ENCODE data around the gene GALR3.
A peak's percentile ranks its signal among the peaks of the same experiment; 100 is the strongest.

Gene GALR3

DNA sequence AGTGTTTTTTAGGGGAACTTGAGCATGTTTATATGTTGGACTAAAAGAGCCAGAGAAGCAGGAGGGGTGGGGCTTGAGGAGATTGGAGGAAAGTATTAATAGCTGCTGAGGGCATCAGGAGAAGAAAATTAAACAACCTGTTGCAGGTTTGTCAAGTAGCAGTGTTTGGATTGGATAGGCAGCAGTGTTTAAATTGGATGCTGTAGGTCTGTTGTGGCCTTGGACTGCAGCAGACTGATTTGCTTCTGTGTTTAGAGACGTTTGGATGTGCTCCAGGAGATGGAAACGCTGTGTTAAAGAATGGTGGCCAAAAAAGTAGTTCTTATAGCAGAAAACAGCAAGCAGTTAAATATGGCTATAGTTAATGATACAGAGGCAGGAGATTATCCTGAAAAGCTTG lies 31.8 kb downstream of the GALR3 start:
- TF ChIP-seq, protein P1, sequence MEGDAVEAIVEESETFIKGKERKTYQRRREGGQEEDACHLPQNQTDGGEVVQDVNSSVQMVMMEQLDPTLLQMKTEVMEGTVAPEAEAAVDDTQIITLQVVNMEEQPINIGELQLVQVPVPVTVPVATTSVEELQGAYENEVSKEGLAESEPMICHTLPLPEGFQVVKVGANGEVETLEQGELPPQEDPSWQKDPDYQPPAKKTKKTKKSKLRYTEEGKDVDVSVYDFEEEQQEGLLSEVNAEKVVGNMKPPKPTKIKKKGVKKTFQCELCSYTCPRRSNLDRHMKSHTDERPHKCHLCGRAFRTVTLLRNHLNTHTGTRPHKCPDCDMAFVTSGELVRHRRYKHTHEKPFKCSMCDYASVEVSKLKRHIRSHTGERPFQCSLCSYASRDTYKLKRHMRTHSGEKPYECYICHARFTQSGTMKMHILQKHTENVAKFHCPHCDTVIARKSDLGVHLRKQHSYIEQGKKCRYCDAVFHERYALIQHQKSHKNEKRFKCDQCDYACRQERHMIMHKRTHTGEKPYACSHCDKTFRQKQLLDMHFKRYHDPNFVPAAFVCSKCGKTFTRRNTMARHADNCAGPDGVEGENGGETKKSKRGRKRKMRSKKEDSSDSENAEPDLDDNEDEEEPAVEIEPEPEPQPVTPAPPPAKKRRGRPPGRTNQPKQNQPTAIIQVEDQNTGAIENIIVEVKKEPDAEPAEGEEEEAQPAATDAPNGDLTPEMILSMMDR (conservative IDR thresholded peaks at IDR 0.05; ENCODE audit: low read length) = no peak
- no peak for DNase-seq (ENCODE audit: low read depth)
- no peak overlapping the region for H3K4me3 ChIP-seq (ENCODE audit: low read length)

DNA sequence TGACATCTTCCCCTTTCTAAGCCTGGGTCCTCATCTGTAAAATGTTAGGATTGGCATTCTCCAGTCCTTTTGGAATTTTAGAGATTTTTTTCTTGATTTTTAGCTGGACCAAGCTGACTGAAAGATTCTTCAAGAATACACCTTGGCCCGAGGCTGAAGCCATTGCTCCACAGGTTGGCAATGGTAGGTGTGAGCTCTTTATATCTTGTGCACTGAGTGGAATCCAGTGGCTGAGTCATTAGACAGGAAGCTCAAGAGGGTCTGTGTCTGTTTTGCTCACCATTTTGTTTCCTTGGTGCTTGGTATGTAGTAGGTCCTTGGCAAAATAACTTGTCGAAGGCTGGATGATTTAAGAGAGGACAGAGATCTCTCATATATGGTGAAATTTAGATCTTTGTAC lies 32.3 kb downstream of the GALR3 start:
- H3K4me3 ChIP-seq (ENCODE audit: low read length) = no peak overlapping the region
- no peak for DNase-seq (ENCODE audit: low read depth)
- TF ChIP-seq, protein P1 (conservative IDR thresholded peaks at IDR 0.05; ENCODE audit: low read length) = no peak

DNA sequence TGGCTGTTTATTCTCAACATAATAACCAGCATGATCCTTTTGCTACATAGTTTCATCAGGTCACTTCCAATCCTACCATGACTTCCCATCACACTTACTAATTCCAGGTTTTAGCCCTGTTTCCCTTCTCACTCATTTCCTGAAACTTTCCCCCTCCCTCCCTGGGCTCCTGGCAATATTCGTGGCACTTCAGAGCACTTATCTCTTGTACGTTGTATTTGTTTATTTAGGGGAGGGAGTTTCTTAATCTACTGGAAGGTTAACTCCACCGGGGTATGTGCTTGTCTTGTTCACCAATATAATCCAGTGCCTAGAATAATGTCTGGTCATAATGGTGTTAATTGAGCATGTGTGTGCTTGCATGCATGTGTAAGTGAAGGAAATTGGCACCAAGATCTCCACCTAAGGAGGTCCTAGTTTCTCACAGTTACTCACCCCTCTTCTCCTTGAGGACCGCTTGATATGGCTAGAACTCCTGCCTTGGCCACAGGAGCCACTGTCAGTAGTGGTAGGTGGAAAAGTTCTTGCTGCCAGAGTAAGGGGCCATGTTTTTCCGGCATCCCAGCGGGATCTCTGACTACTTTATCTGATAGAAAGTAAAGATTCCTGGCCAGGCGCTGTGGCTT lies 37.7 kb downstream of the GALR3 start:
- DNase-seq (ENCODE audit: low read depth) = no peak
- TF ChIP-seq, protein P1 (conservative IDR thresholded peaks at IDR 0.05; ENCODE audit: low read length) = no peak
- no peak overlapping the region for H3K4me3 ChIP-seq (ENCODE audit: low read length)

DNA sequence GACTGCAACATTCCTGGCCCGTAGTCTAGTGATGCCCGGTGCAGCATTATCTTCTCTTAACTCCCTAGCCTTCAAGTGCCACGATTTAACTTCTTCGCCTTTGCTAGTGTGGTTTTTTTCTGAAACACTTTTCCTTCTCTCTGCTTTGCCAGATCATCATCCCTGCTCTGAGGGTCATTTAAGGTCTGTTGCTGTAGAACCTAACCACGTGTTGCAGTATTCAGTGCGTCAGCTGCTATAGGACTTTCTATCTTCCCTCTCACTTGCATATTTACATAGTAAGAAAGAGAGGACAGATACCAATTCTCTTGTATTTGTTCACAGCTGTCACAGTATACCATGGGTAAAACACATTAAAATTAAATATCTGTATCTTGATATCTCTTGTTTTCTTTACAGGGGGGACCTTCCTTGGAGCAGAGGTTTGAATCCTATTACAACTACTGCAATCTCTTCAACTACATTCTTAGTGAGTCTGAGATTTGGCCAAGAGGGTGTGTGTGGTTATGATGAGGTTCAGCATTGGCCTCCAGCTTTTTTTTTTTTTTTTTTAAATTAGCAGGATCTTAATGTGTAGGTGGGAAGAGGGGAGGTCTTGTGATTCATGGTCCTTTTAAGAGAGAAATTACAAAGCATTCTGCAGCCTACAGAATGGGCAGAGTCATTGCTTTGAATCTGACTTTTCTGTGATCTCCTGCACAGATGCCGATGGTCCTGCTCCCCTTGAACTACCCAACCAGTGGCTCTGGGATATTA lies 39.6 kb downstream of the GALR3 start:
- DNase-seq (ENCODE audit: low read depth) = no peak
- H3K4me3 ChIP-seq (ENCODE audit: low read length) = no peak overlapping the region
- TF ChIP-seq, protein P1 (conservative IDR thresholded peaks at IDR 0.05; ENCODE audit: low read length) = no peak

DNA sequence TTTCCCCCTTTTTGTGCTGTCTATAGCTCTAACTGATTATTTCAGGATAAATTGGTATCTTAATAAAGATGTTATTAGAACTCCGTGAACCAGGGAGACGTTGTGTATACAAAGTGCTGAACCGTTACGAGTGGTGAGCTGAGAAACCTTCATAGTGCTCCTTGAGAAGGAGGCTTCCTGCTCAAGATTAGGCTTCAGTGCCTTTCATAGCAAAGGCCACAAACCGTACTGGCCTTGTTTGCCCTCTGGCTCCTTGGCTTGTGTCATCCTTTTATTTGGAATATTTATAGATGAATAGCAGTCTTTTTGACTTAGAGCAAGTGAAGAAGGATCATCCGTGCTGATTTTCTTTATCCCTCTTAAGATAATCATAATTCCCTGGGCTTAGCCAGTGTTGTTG lies 42.3 kb downstream of the GALR3 start:
- DNase-seq (ENCODE audit: low read depth) = no peak
- TF ChIP-seq, protein P1 (conservative IDR thresholded peaks at IDR 0.05; ENCODE audit: low read length) = no peak
- no peak overlapping the region for H3K4me3 ChIP-seq (ENCODE audit: low read length)

DNA sequence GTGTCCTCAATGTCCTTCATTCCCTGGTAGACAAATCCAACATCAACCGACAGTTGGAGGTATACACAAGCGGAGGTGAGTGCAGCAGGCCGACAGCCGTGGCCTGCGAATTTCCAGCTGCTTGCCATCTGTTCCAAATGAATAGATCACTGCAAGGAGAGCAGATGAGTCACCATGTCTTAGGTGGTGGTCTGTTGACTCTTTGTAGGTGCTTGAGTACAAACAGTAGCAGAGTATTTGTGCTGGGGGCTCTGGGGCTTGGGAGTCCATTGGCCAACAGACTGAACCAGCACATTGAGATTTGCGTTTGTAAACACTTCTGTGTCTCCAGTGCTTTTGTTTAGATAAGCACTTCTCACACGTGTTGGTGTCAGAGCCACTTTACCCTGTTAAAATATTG lies 47.1 kb downstream of the GALR3 start:
- H3K4me3 ChIP-seq (ENCODE audit: low read length) = no peak overlapping the region
- DNase-seq (ENCODE audit: low read depth) = peak; percentile 30
- TF ChIP-seq, protein P1 (conservative IDR thresholded peaks at IDR 0.05; ENCODE audit: low read length) = no peak

All from AG10803 (cell line).